NCI-H2196 (cell line): ENCODE measurements around the gene CNNM2.
"Not testable (repeated sequence)": the region's sequence is repeated elsewhere in the genome, so short reads cannot be mapped to it uniquely, and the experiment has no call there.

Source experiments
- DNase-seq: peaks from one replicate; lab custom pipeline; 2025; ENCODE audit not compliant: unreplicated experiment; lab: John Stamatoyannopoulos, UW

Gene CNNM2

GRCh38 chr10:103135168-103135567 is 217.1 kb downstream of the CNNM2 start:
- not testable (repeated sequence) for DNase-seq

- DNase-seq = no peak
These were observed 221.7 kb downstream of the CNNM2 start for GRCh38 chr10:103139803-103140202.
